ENCODE results near the gene COL26A1.

DNA sequence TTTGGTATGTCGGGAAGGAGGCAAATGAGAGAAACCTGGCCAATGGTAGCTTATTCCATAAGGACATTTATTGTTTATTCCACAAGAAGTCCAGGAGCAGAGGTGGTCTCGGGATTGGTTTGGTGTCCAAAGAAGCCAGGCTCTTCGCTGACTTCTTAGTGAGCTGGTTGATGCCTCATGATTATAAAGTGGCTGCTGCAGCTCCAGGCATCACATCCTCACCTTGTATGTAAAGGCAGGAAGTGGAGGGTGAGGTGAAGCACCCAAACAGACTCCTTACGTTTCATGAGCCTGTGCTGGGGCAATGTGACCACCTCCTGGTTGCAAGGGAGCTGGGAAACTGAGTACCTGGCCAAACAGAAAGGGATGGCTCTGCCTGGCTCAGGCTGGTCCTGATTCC lies 174.0 kb downstream of the COL26A1 start:
- TF ChIP-seq, protein P1, sequence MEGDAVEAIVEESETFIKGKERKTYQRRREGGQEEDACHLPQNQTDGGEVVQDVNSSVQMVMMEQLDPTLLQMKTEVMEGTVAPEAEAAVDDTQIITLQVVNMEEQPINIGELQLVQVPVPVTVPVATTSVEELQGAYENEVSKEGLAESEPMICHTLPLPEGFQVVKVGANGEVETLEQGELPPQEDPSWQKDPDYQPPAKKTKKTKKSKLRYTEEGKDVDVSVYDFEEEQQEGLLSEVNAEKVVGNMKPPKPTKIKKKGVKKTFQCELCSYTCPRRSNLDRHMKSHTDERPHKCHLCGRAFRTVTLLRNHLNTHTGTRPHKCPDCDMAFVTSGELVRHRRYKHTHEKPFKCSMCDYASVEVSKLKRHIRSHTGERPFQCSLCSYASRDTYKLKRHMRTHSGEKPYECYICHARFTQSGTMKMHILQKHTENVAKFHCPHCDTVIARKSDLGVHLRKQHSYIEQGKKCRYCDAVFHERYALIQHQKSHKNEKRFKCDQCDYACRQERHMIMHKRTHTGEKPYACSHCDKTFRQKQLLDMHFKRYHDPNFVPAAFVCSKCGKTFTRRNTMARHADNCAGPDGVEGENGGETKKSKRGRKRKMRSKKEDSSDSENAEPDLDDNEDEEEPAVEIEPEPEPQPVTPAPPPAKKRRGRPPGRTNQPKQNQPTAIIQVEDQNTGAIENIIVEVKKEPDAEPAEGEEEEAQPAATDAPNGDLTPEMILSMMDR (IDR thresholded peaks at IDR 0.05 in 4 of 5, conservative IDR thresholded peaks at IDR 0.05 in 1 of 5): no peak
- TF ChIP-seq POLR2A (IDR thresholded peaks at IDR 0.05): no peak

Measured in gastrocnemius medialis (tissue), 4 donors.